GM12873 (cell line): ENCODE measurements around the gene LIAS.

Experiments
- CTCF ChIP-seq: IDR thresholded peaks from 2 replicates; pipeline ENCODE4 v1.5.1; 2012; ENCODE audit warnings: low read depth, mild to moderate bottlenecking, moderate library complexity, low read length, control low read depth; ENCODE audit not compliant: insufficient read depth; ENCODE audit errors: missing control alignments

The LIAS gene

GRCh38 chr4:39458505-39459300 lies at the start of gene LIAS, which contains the start of gene RPL9:
LIAS (plus strand) TSS chr4:39459056; CDS start chr4:39459118, 62 bp downstream.
RPL9 (minus strand) TSS chr4:39458922; CDS start chr4:39458439, 483 bp downstream.
- no peak for TF ChIP-seq CTCF

GRCh38 chr4:39410415-39410814 lies 48.4 kb upstream of the LIAS start:
- peak; percentile 9 for TF ChIP-seq CTCF

DNA sequence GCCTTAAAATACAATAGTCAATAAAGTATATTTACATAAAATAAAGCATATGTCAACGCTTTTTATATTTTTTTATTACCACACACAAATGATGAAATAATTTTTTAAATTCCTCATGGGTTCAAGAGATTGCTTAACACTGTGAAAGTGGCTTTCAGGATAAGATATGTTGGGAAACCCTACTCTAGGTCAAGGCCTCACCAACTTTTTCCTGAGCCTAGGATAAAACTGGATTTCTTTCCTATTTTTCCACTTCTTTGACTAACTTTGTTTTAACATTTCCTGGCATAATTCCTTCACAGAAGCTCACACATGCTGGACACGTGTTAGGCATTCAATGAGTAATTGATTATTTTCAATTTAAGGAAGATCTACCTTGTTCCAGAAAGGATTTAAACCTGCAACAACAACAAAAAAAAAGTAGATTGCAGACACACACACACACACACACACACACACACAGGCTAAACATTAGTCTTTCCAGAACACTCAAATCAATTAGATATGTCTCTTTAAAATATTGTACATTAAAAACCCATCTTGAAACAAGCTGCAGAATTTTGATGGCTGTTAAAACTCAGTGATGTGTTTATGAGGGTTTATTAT lies 43.1 kb upstream of the LIAS start:
- no peak for TF ChIP-seq CTCF

DNA sequence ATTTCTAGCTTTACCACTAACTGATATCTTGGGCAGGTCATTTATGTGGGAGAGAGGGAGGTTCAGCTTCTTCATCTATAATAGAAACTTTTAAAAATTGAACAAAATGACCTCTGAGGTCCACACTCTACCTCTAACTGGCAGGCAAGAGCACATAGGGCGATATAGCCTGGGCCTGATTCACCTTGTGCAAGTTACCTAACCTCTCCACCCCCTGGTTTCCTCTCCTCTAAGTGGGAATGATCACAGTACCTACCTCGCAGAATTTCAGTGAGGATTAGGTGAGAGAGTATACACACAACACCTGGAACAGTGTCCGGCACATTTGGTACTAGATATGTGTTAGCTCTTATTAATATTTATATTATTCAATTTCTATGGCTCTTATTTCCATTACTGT lies 36.6 kb upstream of the LIAS start:
- no peak for TF ChIP-seq CTCF

GRCh38 chr4:39426728-39427127 lies 32.1 kb upstream of the LIAS start:
- TF ChIP-seq CTCF: no peak

- TF ChIP-seq CTCF: no peak
These were observed 31.2 kb upstream of the LIAS start for GRCh38 chr4:39427520-39428114.

GRCh38 chr4:39429476-39430334 lies 29.2 kb upstream of the LIAS start:
- no peak for TF ChIP-seq CTCF
